Glomerular visceral epithelial cell (primary cell): ENCODE measurements around the gene LINGO3.
"Not testable (repeated sequence)": the region's sequence is repeated elsewhere in the genome, so short reads cannot be mapped to it uniquely, and the experiment has no call there.

ENCODE experiments used
- DNase-seq: peaks from one replicate; pipeline ENCODE4 v3.0.0-alpha.2; 2016; ENCODE audit errors: extremely low spot score

LINGO3 gene

DNA sequence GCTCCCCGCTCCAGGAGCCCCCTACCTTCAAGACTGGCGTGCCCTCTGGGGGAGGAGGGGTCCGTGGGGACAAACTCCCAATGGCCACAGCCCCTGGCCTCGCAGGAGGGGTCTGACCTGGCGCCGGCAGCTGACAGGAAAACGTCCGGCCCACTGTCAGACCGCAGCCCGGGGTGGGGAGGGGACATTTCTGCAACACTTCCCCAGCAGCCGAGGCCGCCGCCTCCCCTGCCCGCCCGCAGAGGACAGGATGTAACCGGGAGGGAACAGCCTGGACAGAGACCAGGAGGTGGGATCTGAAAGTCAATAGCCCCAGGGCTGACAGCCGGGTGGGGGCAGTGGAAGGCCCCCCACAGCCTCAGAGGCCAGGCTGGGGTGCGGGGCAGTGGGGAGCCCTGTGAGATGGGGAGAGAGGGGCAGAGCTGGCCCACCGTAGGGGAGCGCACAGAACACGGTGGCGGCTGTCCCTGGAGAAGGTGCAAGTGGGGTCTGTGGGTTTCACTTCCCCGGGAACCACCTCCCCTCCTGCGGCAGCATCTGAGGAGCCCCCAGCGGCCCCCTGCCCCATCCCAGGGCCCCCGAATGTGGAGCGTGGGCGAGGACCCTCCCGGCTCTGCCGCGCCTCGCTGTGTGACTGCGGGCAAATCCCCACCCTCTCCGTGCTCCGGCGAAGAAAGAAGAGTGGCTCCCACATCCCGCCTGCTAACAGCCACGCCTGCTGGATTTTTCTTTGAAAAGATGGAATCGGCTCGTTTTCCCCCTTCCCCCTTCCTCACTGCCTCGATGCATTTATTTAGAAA, 25.7 kb downstream of the LINGO3 start, which contains the start of gene PEAK3:
Gene PEAK3 (minus strand): TSS at position 114 of the 800 bp plus-strand sequence. CDS start 1,244 bp downstream, outside the sequence.
- DNase-seq, result peak; percentile 59

GRCh38 chr19:2281265-2282061, 26.5 kb downstream of the LINGO3 start:
- DNase-seq, result not testable (repeated sequence)

- DNase-seq, result no peak
These were observed 27.2 kb downstream of the LINGO3 start for GRCh38 chr19:2280633-2281264.

DNA sequence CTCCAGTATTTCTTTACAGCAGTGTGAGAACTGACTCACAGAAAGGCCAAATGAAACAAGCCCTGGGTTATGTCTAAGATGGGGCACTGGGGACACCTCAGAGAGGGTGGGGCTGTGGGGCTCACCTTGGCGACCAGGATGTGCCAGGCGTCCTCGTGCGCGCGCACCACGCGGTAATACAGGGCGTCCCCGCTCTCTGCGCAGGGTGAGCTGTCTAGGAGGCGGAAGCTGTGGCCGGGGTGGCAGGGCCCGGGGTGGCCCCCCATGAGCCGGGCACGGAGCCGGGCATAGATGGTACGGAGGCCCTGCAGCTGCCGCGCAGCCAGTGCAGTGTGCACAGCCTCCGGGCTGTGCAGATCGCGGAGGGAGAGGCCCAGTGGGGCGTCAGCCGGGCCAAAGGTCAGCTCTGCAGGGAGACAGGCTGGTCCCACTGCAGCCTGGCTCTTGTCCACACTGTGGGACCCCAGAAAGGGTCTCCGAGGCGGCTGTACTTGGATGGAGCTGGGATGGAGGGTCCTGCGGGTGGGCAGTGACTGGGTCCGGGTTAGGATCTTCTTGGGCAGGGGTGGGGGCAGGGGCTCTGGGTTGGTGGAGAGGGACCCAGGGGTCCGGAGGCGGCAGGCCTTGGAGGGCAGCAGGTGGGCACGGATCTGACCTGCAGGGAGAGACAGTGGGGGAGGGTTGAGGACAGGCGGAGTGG, 29.3 kb downstream of the LINGO3 start:
- no peak for DNase-seq

GRCh38 chr19:2277138-2277537, 30.8 kb downstream of the LINGO3 start:
- DNase-seq, result no peak

GRCh38 chr19:2276429-2276986, 31.4 kb downstream of the LINGO3 start:
- DNase-seq, result no peak

- no peak for DNase-seq
These were observed 32.1 kb downstream of the LINGO3 start for GRCh38 chr19:2275588-2276428.

- DNase-seq, result peak; percentile 68
These were observed 32.9 kb downstream of the LINGO3 start for GRCh38 chr19:2274931-2275535.

DNA sequence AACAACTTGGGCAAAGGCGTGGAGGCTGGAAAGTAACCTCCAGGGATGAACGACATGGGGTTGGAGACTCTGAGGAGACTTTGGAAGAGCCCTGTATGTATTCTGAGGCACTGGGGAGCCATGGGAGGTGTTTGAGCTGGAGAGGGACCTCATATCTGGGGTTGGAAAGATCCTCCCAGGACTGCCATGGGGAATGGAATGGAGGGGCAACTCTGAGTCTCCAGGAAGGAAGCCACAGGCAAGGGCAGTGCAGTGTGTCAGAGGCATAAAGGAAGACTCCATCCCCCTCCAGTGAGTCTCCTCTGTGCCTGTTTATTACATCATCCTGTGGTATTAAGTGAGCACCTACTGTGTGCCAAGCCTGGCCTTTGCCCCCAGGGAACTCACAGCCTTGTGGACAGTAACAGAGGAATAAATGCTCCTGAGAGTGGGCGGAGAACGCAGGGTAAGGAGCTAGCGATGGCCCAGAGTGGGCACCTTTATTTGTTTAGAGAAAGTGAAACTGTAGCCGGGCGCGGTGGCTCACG, 33.7 kb downstream of the LINGO3 start:
- DNase-seq, result no peak

GRCh38 chr19:2273356-2274184, 34.4 kb downstream of the LINGO3 start:
- DNase-seq, result peak; percentile 79

DNA sequence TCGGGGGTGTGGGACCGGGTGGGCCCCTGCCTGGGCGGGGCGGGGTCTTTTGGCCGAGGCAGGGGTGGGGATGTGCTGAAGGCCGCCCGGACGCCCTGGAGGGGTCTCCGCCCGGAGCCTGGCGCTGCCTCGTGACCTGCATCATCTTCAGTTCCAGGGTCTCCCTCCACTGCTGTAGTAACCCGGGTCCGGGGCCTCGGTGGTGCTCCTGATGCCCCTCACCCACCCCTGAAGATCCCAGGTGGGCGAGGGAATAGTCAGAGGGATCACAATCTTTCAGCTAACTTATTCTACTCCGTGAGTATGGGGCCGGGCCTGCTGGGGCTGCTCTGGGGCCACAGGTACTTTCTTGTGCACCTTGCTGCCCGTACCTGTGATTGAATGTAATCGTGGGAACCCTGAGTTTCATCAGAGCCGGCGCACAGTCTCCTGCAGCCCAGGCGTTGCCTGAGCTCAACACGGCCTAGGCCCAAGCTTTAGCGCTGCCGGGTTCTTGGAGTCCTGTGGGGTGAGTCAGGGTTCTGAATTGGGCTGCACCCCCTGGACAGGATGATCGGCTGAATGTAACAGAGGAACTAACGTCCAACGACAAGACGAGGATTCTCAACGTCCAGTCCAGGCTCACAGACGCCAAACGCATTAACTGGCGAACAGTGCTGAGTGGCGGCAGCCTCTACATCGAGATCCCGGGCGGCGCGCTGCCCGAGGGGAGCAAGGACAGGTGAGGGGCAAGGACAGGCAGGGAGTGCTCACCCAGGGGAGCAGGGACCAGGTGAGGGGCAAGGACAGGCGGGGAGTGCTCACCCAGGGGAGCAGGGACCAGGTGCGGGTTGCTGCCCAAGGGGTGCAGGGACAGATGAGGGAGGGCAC, 36.5 kb downstream of the LINGO3 start:
- DNase-seq, result peak; percentile 71

DNA sequence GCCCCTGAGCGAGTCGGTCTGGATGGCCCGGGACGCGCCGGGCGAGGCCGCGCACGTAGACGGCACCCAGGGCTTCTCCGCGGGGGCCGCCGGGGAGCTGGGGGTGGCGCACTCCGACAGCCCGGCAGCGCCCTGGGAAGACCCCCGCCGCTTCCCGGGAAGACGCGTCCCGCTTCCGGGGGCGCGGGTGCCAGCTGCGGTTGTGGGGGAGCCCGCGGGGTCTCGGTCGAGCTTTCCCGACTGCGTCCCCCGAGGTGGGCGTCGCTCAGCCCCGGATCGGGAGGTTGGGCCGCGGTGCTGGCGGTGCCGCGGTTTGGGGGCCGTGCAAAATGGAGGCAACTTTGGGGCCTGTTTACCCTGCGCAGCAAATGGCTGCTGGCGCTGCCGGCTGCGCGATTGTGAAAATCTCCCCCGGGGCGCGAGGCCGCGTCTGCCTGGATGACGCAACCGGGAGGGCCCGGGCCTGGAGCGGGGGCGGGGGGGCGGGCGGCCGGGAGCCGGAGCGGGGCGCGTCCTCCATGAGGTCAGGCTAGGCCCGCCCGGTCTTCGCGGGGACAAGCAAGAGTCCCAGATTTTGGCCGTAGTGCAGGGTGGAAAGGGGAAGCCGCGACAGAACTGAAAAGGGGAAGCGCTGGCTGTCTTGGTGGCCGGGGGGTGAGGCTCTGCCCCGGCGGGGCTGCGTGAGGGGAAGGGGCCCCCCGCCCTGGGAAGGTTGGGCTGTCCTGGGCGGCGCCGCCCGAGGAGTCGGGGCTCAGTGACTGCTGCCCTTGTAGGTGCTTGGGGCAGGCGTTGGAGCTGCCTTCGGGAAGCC, 37.3 kb downstream of the LINGO3 start:
- DNase-seq, result peak; percentile 84

- DNase-seq, result no peak
These were observed 37.9 kb downstream of the LINGO3 start for GRCh38 chr19:2270157-2270422.

GRCh38 chr19:2269244-2270156, 38.5 kb downstream of the LINGO3 start:
- peak; percentile 98 for DNase-seq

- no peak for DNase-seq
These were observed 39.1 kb downstream of the LINGO3 start for GRCh38 chr19:2268861-2269243.

DNA sequence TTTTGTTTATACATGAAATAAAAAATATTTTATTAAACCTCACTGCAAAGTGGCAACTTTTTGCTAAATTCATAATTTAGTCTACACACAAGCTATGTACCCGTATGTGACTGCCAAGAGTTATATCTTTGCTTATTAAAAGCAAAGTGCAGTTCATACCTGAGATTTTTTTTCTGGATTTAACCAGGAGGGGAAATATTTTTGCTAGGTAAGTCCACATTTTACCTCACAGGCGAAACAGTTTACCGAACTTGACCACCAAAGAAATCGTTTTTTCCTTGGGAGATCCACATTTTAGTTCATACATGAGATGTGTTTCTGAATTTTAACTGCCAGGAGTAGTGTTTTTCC, 39.5 kb downstream of the LINGO3 start:
- DNase-seq, result no peak
